CD4-positive, alpha-beta T cell treated with Interleukin-17A for 1 hour (primary cell): ENCODE results near the gene EMC10.
A peak's percentile ranks its signal among the peaks of the same experiment; 100 is the strongest.

ENCODE experiments used
- DNase-seq: peaks from one replicate; pipeline ENCODE4 v3.0.0-alpha.2; 2020

The EMC10 gene

GRCh38 chr19:50500060-50500752 lies 23.9 kb downstream of the EMC10 start:
- no peak for DNase-seq

GRCh38 chr19:50500753-50501151 lies 24.4 kb downstream of the EMC10 start:
- no peak for DNase-seq

- DNase-seq, result no peak
Measured at GRCh38 chr19:50501186-50501567, 24.9 kb downstream of the EMC10 start.

GRCh38 chr19:50501568-50502475 lies 25.5 kb downstream of the EMC10 start:
- no peak for DNase-seq

GRCh38 chr19:50505856-50506611 lies 29.7 kb downstream of the EMC10 start:
- DNase-seq, result no peak

- no peak for DNase-seq
Measured at GRCh38 chr19:50506700-50507099, 30.4 kb downstream of the EMC10 start.

- DNase-seq, result no peak
Measured at GRCh38 chr19:50507376-50507775, 31.1 kb downstream of the EMC10 start.

- no peak for DNase-seq
Measured at GRCh38 chr19:50508843-50509190, 32.5 kb downstream of the EMC10 start.

GRCh38 chr19:50509366-50509765 lies 33.1 kb downstream of the EMC10 start:
- no peak for DNase-seq

- no peak for DNase-seq
Measured at GRCh38 chr19:50510121-50510670, 33.9 kb downstream of the EMC10 start.

- DNase-seq, result no peak
Measured at GRCh38 chr19:50510700-50511068, 34.4 kb downstream of the EMC10 start.

GRCh38 chr19:50511069-50511822 lies 34.9 kb downstream of the EMC10 start, which contains the start of gene JOSD2:
Gene JOSD2, minus strand, starts transcription at chr19:50511191. Its CDS starts 760 bp downstream, at chr19:50510431.
- DNase-seq, result peak; percentile 99

GRCh38 chr19:50512112-50512998 lies 36.0 kb downstream of the EMC10 start:
- no peak for DNase-seq

- no peak for DNase-seq
Measured at GRCh38 chr19:50512999-50513745, 36.9 kb downstream of the EMC10 start.

- no peak for DNase-seq
Measured at GRCh38 chr19:50513746-50514345, 37.5 kb downstream of the EMC10 start, which contains the start of gene ASPDH. Gene ASPDH, minus strand, starts transcription at chr19:50513913. Its CDS starts 90 bp downstream, at chr19:50513823.

- no peak for DNase-seq
Measured at GRCh38 chr19:50514346-50515167, 38.2 kb downstream of the EMC10 start.

- DNase-seq, result no peak
Measured at GRCh38 chr19:50515168-50515561, 38.9 kb downstream of the EMC10 start.

- DNase-seq, result no peak
Measured at GRCh38 chr19:50516456-50516855, 40.1 kb downstream of the EMC10 start.
